Mucosa of descending colon (tissue), 3 donors: ENCODE measurements around the gene COL25A1. TPM values are rescaled to one million over a fixed set of nuclear protein-coding genes. Genes with fewer than 3 reads are reported as not detected.

Source experiments
- ATAC-seq: fragments of 200-7000 bp; cut with Tn5 transposase; one replicate; pipeline ENCODE4 v1.9.1; 2020; ENCODE audit warnings: mild to moderate bottlenecking, moderate library complexity
- DNase-seq, 3 donors: peaks; one replicate each; pipeline ENCODE4 v3.0.0-alpha.2; 2020
- H3K36me3 ChIP-seq: fragments of 200-600 bp; one replicate; pipeline ENCODE4 v1.8.0; 2021; ENCODE audit warnings: low read depth, mild to moderate bottlenecking
- H3K4me1 ChIP-seq: fragments of 200-600 bp; one replicate; pipeline ENCODE4 v1.8.0; 2021; ENCODE audit warnings: low read depth, mild to moderate bottlenecking
- H3K4me3 ChIP-seq: fragments of 200-600 bp; one replicate; pipeline ENCODE4 v1.8.0; 2021; ENCODE audit warnings: mild to moderate bottlenecking
- H3K9me3 ChIP-seq: fragments of 200-600 bp; one replicate; pipeline ENCODE4 v1.8.0; 2021; ENCODE audit warnings: mild to moderate bottlenecking
- CTCF ChIP-seq: fragments of 200-600 bp; IDR thresholded peaks from one replicate; pipeline ENCODE4 v1.8.0; 2022; ENCODE audit warnings: antibody characterized with exemption, mild to moderate bottlenecking
- intact Hi-C, 2 donors: fragments of 100-400 bp; cut with DNase I in 1 of 2; cut with micrococcal nuclease in 1 of 2; formaldehyde crosslinking; loops; one replicate each; pipeline versions ENCODE4 v1.11.0 to v1.11.1; 2022; cut with DNase I, micrococcal nuclease
- total RNA-seq, 3 donors: library from RNA; stranded (reverse); fragmentation: NEBNext Ultra II Directional in 2 of 3; extraction: Animal tissue kit (Norgen Biotek cat#: 25700) in 2 of 3; gene quantifications; one replicate each; pipeline versions ENCODE4 v1.2.1 to v1.2.4, GENCODE V29; 2021 to 2023
- donor health status: DM: no; HTN: no; CAD: no; lungs with moderate emphysema.
- donor health status: DM: no; HTN: no; CAD: no.
- donor health status: DM: no; HTN: yes; CAD: no.

The COL25A1 gene
- total RNA-seq, 3 donors from 2014 or later: 0.12 to 0.35 (median 0.14) TPM

GRCh38 chr4:109166586-109166985, 135.9 kb downstream of the COL25A1 start:
- intact Hi-C loops: no loop called here
- DNase-seq (no peak), ATAC-seq (no peak)
- Histone ChIP-seq H3K4me3 (no peak overlapping the region), H3K9me3 (no peaks in the 10 kb centered on the region), H3K36me3 (no peaks in the 10 kb centered on the region), H3K4me1 (no peaks in the 10 kb centered on the region)
- TF ChIP-seq CTCF: no peak

GRCh38 chr4:109166126-109166525, 136.3 kb downstream of the COL25A1 start:
- DNase-seq: no peak

GRCh38 chr4:109164011-109164410, 138.4 kb downstream of the COL25A1 start:
- no peak overlapping the region for H3K4me3 ChIP-seq
- DNase-seq: no peak
- ATAC-seq: no peak
- intact Hi-C loops: no loop called here
- H3K9me3 ChIP-seq: no peaks in the 10 kb centered on the region
- H3K36me3 ChIP-seq: no peaks in the 10 kb centered on the region
- no peak for TF ChIP-seq CTCF
- H3K4me1 ChIP-seq: no peaks in the 10 kb centered on the region

More at GRCh38 chr4:109166126-109166525, 136.3 kb downstream of the COL25A1 start:
- no peaks in the 10 kb centered on the region for H3K9me3 ChIP-seq
- no peak for TF ChIP-seq CTCF
- no peak overlapping the region for H3K4me3 ChIP-seq
- H3K4me1 ChIP-seq: no peaks in the 10 kb centered on the region
- no peak for ATAC-seq
- no peaks in the 10 kb centered on the region for H3K36me3 ChIP-seq
- intact Hi-C loops: no loop called here

- Histone ChIP-seq H3K4me3 (no peak overlapping the region), H3K4me1 (no peaks in the 10 kb centered on the region), H3K36me3 (no peaks in the 10 kb centered on the region), H3K9me3 (no peaks in the 10 kb centered on the region)
- intact Hi-C loops: no loop called here
- no peak for DNase-seq
- no peak for ATAC-seq
- TF ChIP-seq CTCF: no peak
Observed at GRCh38 chr4:109163493-109163892, 139.0 kb downstream of the COL25A1 start.

GRCh38 chr4:109162759-109163158, 139.7 kb downstream of the COL25A1 start:
- no peaks in the 10 kb centered on the region for H3K4me1 ChIP-seq
- no peaks in the 10 kb centered on the region for H3K36me3 ChIP-seq
- H3K9me3 ChIP-seq: no peaks in the 10 kb centered on the region
- DNase-seq (no peak), ATAC-seq (no peak)
- H3K4me3 ChIP-seq: no peak overlapping the region
- intact Hi-C loops: no loop called here
- no peak for TF ChIP-seq CTCF

- no peaks in the 10 kb centered on the region for H3K36me3 ChIP-seq
- intact Hi-C loops: no loop called here
- no peak for DNase-seq
Observed at GRCh38 chr4:109160494-109160893, 142.0 kb downstream of the COL25A1 start.

More at GRCh38 chr4:109160494-109160893, 142.0 kb downstream of the COL25A1 start:
- H3K9me3 ChIP-seq: no peaks in the 10 kb centered on the region
- no peaks in the 10 kb centered on the region for H3K4me1 ChIP-seq
- H3K4me3 ChIP-seq: no peak overlapping the region
- no peak for TF ChIP-seq CTCF
- ATAC-seq: no peak
